GM08714 (cell line): ENCODE measurements around the gene GPD2.
A peak's percentile ranks its signal among the peaks of the same experiment; 100 is the strongest.

Experiments
- H3K4me3 ChIP-seq: fragments of 200-500 bp; sonication (Bioruptor generic); 2 replicates; pipeline ENCODE4 v1.5.1; 2014; ENCODE audit warnings: mild to moderate bottlenecking, low read length, inconsistent platforms
- ZNF274 ChIP-seq: IDR thresholded peaks from 2 replicates; pipeline ENCODE4 v1.6.1; 2012; ENCODE audit warnings: mild to moderate bottlenecking, low read depth, low read length

Gene GPD2

GRCh38 chr2:156435718-156436496, at the start of gene GPD2:
TSS of gene GPD2 (plus strand) at chr2:156436379. CDS start at chr2:156476106, 39,727 bp downstream.
- TF ChIP-seq ZNF274, result no peak
- H3K4me3 ChIP-seq, result peak within 1 kb of the TSS; percentile 80

- no peak for TF ChIP-seq ZNF274
- H3K4me3 ChIP-seq, result peak overlapping the region; percentile 41; the same call in 1 of the 2 replicates
Measured at GRCh38 chr2:156394033-156394741, 42.0 kb upstream of the GPD2 start.

- TF ChIP-seq ZNF274, result no peak
- H3K4me3 ChIP-seq, result no peak overlapping the region
Measured at GRCh38 chr2:156396126-156396525, 40.1 kb upstream of the GPD2 start.

- TF ChIP-seq ZNF274, result no peak
- no peak overlapping the region for H3K4me3 ChIP-seq
Measured at GRCh38 chr2:156397229-156397628, 39.0 kb upstream of the GPD2 start.

GRCh38 chr2:156398176-156398575, 38.0 kb upstream of the GPD2 start:
- no peak for TF ChIP-seq ZNF274
- no peak overlapping the region for H3K4me3 ChIP-seq

- no peak for TF ChIP-seq ZNF274
- peak overlapping the region; percentile 97; the same call in 1 of the 2 replicates for H3K4me3 ChIP-seq
Measured at GRCh38 chr2:156399224-156399949, 36.8 kb upstream of the GPD2 start.

- no peak for TF ChIP-seq ZNF274
- peak overlapping the region; percentile 97 for H3K4me3 ChIP-seq
Measured at GRCh38 chr2:156399950-156400705, 36.1 kb upstream of the GPD2 start.

GRCh38 chr2:156400706-156401678, 35.2 kb upstream of the GPD2 start:
- no peak for TF ChIP-seq ZNF274

GRCh38 chr2:156401861-156402260, 34.3 kb upstream of the GPD2 start:
- H3K4me3 ChIP-seq, result no peak overlapping the region
- no peak for TF ChIP-seq ZNF274

More at GRCh38 chr2:156400706-156401678, 35.2 kb upstream of the GPD2 start:
- H3K4me3 ChIP-seq, result peak overlapping the region; percentile 97

- TF ChIP-seq ZNF274, result no peak
- no peak overlapping the region for H3K4me3 ChIP-seq
Measured at GRCh38 chr2:156405586-156405985, 30.6 kb upstream of the GPD2 start.

GRCh38 chr2:156411835-156412234, 24.3 kb upstream of the GPD2 start:
- TF ChIP-seq ZNF274, result no peak
- no peak overlapping the region for H3K4me3 ChIP-seq

- no peak for TF ChIP-seq ZNF274
- H3K4me3 ChIP-seq, result no peak overlapping the region
Measured at GRCh38 chr2:156421851-156422250, 14.3 kb upstream of the GPD2 start.
